MM.1S (cell line): ENCODE measurements around the gene EBPL.

Experiments used
- DNase-seq: peaks from one replicate; pipeline ENCODE4 v3.0.0-alpha.2; 2015
- H2AFZ ChIP-seq: fragments of 300-600 bp; sonication (generic); 2 replicates; pipeline ENCODE4 v1.6.0; 2016; ENCODE audit warnings: antibody characterized with exemption, low read length
- H3F3A ChIP-seq: fragments of 300-600 bp; sonication (generic); 2 replicates; pipeline ENCODE4 v1.6.1; 2016; ENCODE audit warnings: mild to moderate bottlenecking, antibody characterized with exemption, low read length, moderate library complexity, mixed read lengths; ENCODE audit not compliant: insufficient read depth
- H3K27ac ChIP-seq: fragments of 300-600 bp; sonication (generic); 2 replicates; pipeline ENCODE4 v1.5.1; 2016; ENCODE audit warnings: mild to moderate bottlenecking, low read length
- H3K27me3 ChIP-seq: fragments of 300-600 bp; sonication (generic); replicated peaks from 2 replicates; pipeline ENCODE4 v1.6.0; 2016; ENCODE audit warnings: low read length; ENCODE audit not compliant: insufficient read depth
- H3K36me3 ChIP-seq: fragments of 300-600 bp; sonication (generic); replicated peaks from 2 replicates; pipeline ENCODE4 v1.6.1; 2016; ENCODE audit warnings: mild to moderate bottlenecking, low read length, mixed read lengths; ENCODE audit not compliant: insufficient read depth
- H3K4me1 ChIP-seq: fragments of 300-600 bp; sonication (generic); 2 replicates; pipeline ENCODE4 v1.6.1; 2016; ENCODE audit warnings: low read length, mixed read lengths
- H3K4me2 ChIP-seq: fragments of 300-600 bp; sonication (generic); 2 replicates; pipeline ENCODE4 v1.6.0; 2016; ENCODE audit warnings: low read depth, low read length
- H3K4me3 ChIP-seq: fragments of 300-600 bp; sonication (generic); 2 replicates; pipeline ENCODE4 v1.5.1; 2016; ENCODE audit warnings: low read length, mixed read lengths
- H3K79me2 ChIP-seq: fragments of 300-600 bp; sonication (generic); 2 replicates; pipeline ENCODE4 v1.6.1; 2016; ENCODE audit warnings: mixed run types, low read length, mixed read lengths
- H3K9ac ChIP-seq: fragments of 300-600 bp; sonication (generic); 2 replicates; pipeline ENCODE4 v1.6.1; 2016; ENCODE audit warnings: low read length, mixed read lengths
- H3K9me2 ChIP-seq: fragments of 300-600 bp; sonication (generic); replicated peaks from 2 replicates; pipeline ENCODE4 v1.6.1; 2016; ENCODE audit warnings: mild to moderate bottlenecking, low read length, mixed read lengths; ENCODE audit not compliant: insufficient read depth
- H3K9me3 ChIP-seq: fragments of 300-600 bp; sonication (generic); replicated peaks from 2 replicates; pipeline ENCODE4 v1.6.1; 2016; ENCODE audit warnings: mild to moderate bottlenecking, low read length, mixed read lengths; ENCODE audit not compliant: insufficient read depth
- H4K20me1 ChIP-seq: fragments of 300-600 bp; sonication (generic); 2 replicates; pipeline ENCODE4 v1.6.1; 2016; ENCODE audit warnings: mild to moderate bottlenecking, low read length, moderate library complexity, mixed read lengths; ENCODE audit not compliant: insufficient read depth
- EZH2 ChIP-seq: fragments of 300-600 bp; sonication (generic); optimal IDR thresholded peaks from 2 replicates; pipeline ENCODE3; 2017; ENCODE audit warnings: low read depth, mild to moderate bottlenecking, antibody characterized with exemption, low read length, mixed read lengths
- EZH2phosphoT487 ChIP-seq: fragments of 300-600 bp; sonication (generic); IDR thresholded peaks from 2 replicates; pipeline ENCODE4 v1.6.1; 2018; ENCODE audit warnings: antibody characterized with exemption, low read length
- TF ChIP-seq, protein P1 (sequence below): fragments of 300-600 bp; sonication (generic); IDR thresholded peaks from 2 replicates; pipeline ENCODE4 v1.5.1; 2016; ENCODE audit warnings: antibody characterized with exemption, low read length, mixed read lengths

The EBPL gene

GRCh38 chr13:49655906-49656305 lies 35.4 kb downstream of the EBPL start:
- no peak for DNase-seq
- no peaks in the 10 kb centered on the region for H3K9me3 ChIP-seq

DNA sequence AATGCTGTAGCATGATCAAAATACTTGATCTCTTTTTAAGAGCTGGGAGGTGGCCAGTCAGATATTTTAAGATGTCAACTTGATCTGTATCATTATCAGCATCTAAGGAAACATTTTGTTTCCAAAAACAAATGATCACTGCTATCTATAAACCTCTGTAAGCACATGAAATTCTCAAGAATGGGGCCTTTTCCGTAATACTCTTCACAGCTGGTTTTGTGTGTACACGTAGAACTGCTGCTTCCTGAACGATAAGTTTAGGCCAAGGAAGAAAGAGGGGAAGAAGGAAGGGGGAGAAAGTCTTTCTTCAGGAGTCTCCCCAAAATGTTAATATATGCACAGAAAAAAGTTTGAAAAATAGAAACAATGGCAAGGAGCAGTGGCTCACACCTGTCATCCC lies 37.3 kb downstream of the EBPL start:
- H3K9ac ChIP-seq: no peak overlapping the region
- no peaks in the 10 kb centered on the region for H3K9me3 ChIP-seq
- no peak overlapping the region for H3K4me2 ChIP-seq
- H3K27me3 ChIP-seq: no peaks in the 10 kb centered on the region
- H3K4me3 ChIP-seq: no peak overlapping the region
- H3F3A ChIP-seq: no peaks in the 10 kb centered on the region
- H3K36me3 ChIP-seq: no peaks in the 10 kb centered on the region
- TF ChIP-seq, protein P1, sequence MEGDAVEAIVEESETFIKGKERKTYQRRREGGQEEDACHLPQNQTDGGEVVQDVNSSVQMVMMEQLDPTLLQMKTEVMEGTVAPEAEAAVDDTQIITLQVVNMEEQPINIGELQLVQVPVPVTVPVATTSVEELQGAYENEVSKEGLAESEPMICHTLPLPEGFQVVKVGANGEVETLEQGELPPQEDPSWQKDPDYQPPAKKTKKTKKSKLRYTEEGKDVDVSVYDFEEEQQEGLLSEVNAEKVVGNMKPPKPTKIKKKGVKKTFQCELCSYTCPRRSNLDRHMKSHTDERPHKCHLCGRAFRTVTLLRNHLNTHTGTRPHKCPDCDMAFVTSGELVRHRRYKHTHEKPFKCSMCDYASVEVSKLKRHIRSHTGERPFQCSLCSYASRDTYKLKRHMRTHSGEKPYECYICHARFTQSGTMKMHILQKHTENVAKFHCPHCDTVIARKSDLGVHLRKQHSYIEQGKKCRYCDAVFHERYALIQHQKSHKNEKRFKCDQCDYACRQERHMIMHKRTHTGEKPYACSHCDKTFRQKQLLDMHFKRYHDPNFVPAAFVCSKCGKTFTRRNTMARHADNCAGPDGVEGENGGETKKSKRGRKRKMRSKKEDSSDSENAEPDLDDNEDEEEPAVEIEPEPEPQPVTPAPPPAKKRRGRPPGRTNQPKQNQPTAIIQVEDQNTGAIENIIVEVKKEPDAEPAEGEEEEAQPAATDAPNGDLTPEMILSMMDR: no peak
- no peak for TF ChIP-seq EZH2
- no peak for TF ChIP-seq EZH2phosphoT487
- no peak for DNase-seq
- no peak overlapping the region for H2AFZ ChIP-seq
- H3K9me2 ChIP-seq: no peaks in the 10 kb centered on the region
- no peaks in the 10 kb centered on the region for H4K20me1 ChIP-seq
- H3K79me2 ChIP-seq: no peaks in the 10 kb centered on the region
- H3K4me1 ChIP-seq: no peaks in the 10 kb centered on the region
- no peak overlapping the region for H3K27ac ChIP-seq

More at GRCh38 chr13:49655906-49656305, 35.4 kb downstream of the EBPL start:
- no peak overlapping the region for H3K4me2 ChIP-seq
- no peaks in the 10 kb centered on the region for H3K27me3 ChIP-seq
- H3K4me1 ChIP-seq: no peaks in the 10 kb centered on the region
- no peaks in the 10 kb centered on the region for H3K79me2 ChIP-seq
- no peak for TF ChIP-seq EZH2
- no peak for TF ChIP-seq EZH2phosphoT487
- TF ChIP-seq, protein P1: no peak
- no peaks in the 10 kb centered on the region for H4K20me1 ChIP-seq
- no peak overlapping the region for H3K9ac ChIP-seq
- no peak overlapping the region for H3K27ac ChIP-seq
- no peaks in the 10 kb centered on the region for H3K9me2 ChIP-seq
- no peak overlapping the region for H3K4me3 ChIP-seq
- H2AFZ ChIP-seq: no peak overlapping the region
- no peaks in the 10 kb centered on the region for H3K36me3 ChIP-seq
- H3F3A ChIP-seq: no peaks in the 10 kb centered on the region

DNA sequence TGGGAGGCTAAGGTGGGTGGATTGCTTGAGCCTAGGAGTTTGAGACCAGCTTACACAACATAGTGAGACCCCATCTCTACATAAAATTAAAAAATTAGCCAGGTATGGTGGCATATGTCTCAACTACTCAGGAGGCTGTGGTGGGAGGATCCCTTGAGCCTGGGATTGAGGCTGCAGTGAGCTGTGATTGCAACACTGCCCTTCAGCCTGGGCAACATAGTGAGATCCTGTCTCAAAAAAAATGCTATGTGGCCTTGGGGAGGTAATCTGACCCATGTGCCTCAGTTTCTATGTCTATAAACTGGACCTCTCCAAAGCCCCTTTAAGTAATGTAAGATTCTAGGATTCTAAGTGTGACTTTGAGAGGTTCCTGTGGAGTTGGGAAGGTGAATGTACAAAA lies 37.8 kb downstream of the EBPL start:
- H3K4me3 ChIP-seq: no peak overlapping the region
- TF ChIP-seq, protein P1: no peak
- no peak for TF ChIP-seq EZH2phosphoT487
- TF ChIP-seq EZH2: no peak
- H3F3A ChIP-seq: no peaks in the 10 kb centered on the region
- no peak overlapping the region for H3K4me2 ChIP-seq
- no peaks in the 10 kb centered on the region for H3K27me3 ChIP-seq
- H3K4me1 ChIP-seq: no peaks in the 10 kb centered on the region
- no peaks in the 10 kb centered on the region for H3K36me3 ChIP-seq
- H4K20me1 ChIP-seq: no peaks in the 10 kb centered on the region
- no peak overlapping the region for H2AFZ ChIP-seq
- H3K79me2 ChIP-seq: no peaks in the 10 kb centered on the region
- DNase-seq: no peak
- no peak overlapping the region for H3K9ac ChIP-seq
- H3K9me3 ChIP-seq: no peaks in the 10 kb centered on the region
- H3K9me2 ChIP-seq: no peaks in the 10 kb centered on the region
- H3K27ac ChIP-seq: no peak overlapping the region
